Activated B cell treated with CpG ODN at 0.5 μM for 24 hours (primary cell): Measurements from ENCODE around the gene TMF1. TPM values are rescaled to one million over a fixed set of nuclear protein-coding genes. Genes with fewer than 3 reads are reported as not detected.

Experiments
- ATAC-seq: fragments of 200-7000 bp; cut with Tn5 transposase; one replicate; pipeline ENCODE4 v1.10.0; 2021; ENCODE audit warnings: low read depth, mild to moderate bottlenecking, moderate library complexity
- CTCF ChIA-PET: fragments of 350-600 bp; sonication (Branson Sonifier 250); formaldehyde crosslinking; loops from one replicate; lab custom pipeline; 2021; ENCODE audit warnings: antibody characterized with exemption; lab: Charles Lee
- POLR2A ChIA-PET: fragments of 350-600 bp; sonication (Branson Sonifier 250); formaldehyde crosslinking; loops from one replicate; lab custom pipeline; 2021; ENCODE audit warnings: antibody characterized with exemption; lab: Charles Lee
- DNase-seq: peaks from one replicate; pipeline ENCODE4 v3.0.0; 2022
- H3K27ac Mint-ChIP-seq: one replicate; pipeline ENCODE4 v1.8.0; 2020; ENCODE audit warnings: mixed read lengths
- H3K27me3 Mint-ChIP-seq: one replicate; pipeline ENCODE4 v1.8.0; 2021; ENCODE audit warnings: mixed read lengths
- H3K36me3 Mint-ChIP-seq: one replicate; pipeline ENCODE4 v1.8.0; 2021; ENCODE audit warnings: low read depth, mixed read lengths
- H3K4me1 Mint-ChIP-seq: one replicate; pipeline ENCODE4 v1.8.0; 2021; ENCODE audit warnings: mixed read lengths
- H3K4me3 Mint-ChIP-seq: one replicate; pipeline ENCODE4 v1.8.0; 2020; ENCODE audit warnings: mild to moderate bottlenecking, mixed read lengths
- H3K9me3 Mint-ChIP-seq: one replicate; pipeline ENCODE4 v1.8.0; 2020; ENCODE audit warnings: mixed read lengths
- CTCF ChIP-seq: fragments of 200-600 bp; IDR thresholded peaks from one replicate; pipeline ENCODE4 v1.8.0; 2022; ENCODE audit warnings: antibody characterized with exemption, mild to moderate bottlenecking
- intact Hi-C: fragments of 100-400 bp; cut with micrococcal nuclease; formaldehyde crosslinking; loops from one replicate; pipeline ENCODE4 v1.15.1; 2024
- total RNA-seq: library from RNA; stranded (reverse); gene quantifications from 2 replicates; pipeline ENCODE4 v1.2.3, GENCODE V29; 2022

TMF1 gene
- total RNA-seq, 1 donor from 2014 or later = 43.6 TPM

DNA sequence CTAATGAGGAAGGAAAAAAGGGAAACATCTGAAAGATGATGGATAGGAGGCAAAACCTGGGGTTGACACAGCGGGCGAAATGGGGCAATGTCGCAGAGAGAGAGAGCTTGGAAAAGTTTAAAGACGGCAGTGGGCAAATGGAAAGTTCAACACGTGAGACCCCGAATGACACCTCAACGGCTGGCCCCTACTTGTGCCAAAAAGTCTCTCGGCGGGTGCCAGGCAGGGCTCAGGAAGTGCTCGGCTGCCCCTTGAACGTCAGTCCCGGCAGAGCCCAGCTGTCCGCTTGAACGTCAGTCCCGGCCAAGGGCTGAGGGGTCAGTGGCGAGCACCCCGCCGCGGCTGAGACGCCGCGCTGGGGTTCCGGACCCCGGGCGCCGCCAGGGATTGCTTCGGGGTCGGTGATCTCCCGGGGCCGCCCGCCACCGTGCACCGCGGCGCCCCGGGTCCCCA lies 39.3 kb downstream of the TMF1 start:
- H3K4me1 Mint-ChIP-seq = peaks cover 9% of the 10 kb centered on the region
- TF ChIP-seq CTCF = no peak
- DNase-seq (peak; percentile 57), ATAC-seq (no peak)
- ChIA-PET POLR2A (interaction anchor here (1.0 to 2.5 kb wide), 4 partner anchors 39 to 73 kb away, joined by 3 to 9 read pairs (median 4); partner anchors contain the start of genes ARL6IP5 and TMF1), CTCF (interaction anchor here (0.9 to 1.5 kb wide), 3 partner anchors 39 to 110 kb away, joined by 3 to 4 read pairs (median 3); partner anchors contain the start of genes LMOD3 and TMF1)
- H3K4me3 Mint-ChIP-seq = peak overlapping the region; percentile 82
- peaks cover 10% of the 10 kb centered on the region for H3K36me3 Mint-ChIP-seq
- intact Hi-C loops = loop anchor here (1.0 kb wide), 3 partner anchors 39 to 293 kb away; partner anchors contain the start of genes ARL6IP5 and TMF1
- no peaks in the 10 kb centered on the region for H3K27me3 Mint-ChIP-seq
- no peak overlapping the region for H3K27ac Mint-ChIP-seq
- no peaks in the 10 kb centered on the region for H3K9me3 Mint-ChIP-seq

GRCh38 chr3:69012100-69012799 lies 39.9 kb downstream of the TMF1 start:
- POLR2A ChIA-PET = interaction anchor here (1.2 to 2.5 kb wide), 2 partner anchors 40 to 73 kb away, joined by 3 to 9 read pairs; partner anchors contain the start of gene TMF1

DNA sequence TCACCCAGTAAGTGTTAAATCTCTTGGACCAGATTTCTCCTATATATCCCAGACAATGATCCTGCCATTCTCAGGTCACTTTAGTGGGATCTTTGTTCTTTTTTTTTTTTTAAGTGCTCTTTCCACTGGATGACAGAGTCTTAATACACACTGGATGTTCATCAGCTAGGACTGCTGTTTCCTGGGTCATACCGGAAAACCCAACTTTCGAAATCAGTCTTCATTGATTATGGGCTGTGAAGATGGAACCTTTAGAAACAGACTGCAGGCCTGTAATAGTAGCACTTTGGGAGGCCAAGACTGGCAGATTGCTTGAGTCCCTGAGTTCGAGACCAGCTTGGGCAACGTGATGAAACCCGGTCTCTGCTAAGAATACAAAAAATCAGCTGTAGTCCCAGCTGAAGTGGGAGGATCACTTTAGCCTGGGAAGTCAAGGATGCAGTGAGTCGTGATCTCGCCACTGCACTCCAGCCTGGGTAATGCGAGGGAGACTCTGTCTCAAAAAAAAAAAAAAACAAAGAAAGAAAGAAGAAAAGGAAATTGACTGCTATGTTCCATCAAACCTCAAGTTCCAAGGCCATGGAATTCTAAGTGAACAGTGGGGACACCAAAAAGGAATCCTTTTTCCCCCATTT lies 40.9 kb downstream of the TMF1 start:
- ChIA-PET POLR2A (interaction anchor here (0.6 kb wide), 1 partner anchor 220 kb away, joined by 6 read pairs; no protein-coding TSS in a partner anchor), CTCF (no interaction called here)
- TF ChIP-seq CTCF = no peak
- H3K4me1 Mint-ChIP-seq = peaks cover 9% of the 10 kb centered on the region
- DNase-seq (no peak), ATAC-seq (no peak)
- H3K4me3 Mint-ChIP-seq = peak overlapping the region; percentile 16
- peaks cover 9% of the 10 kb centered on the region for H3K36me3 Mint-ChIP-seq
- H3K9me3 Mint-ChIP-seq = no peaks in the 10 kb centered on the region
- H3K27me3 Mint-ChIP-seq = no peaks in the 10 kb centered on the region
- intact Hi-C loops = no loop called here
- H3K27ac Mint-ChIP-seq = no peak overlapping the region

More at GRCh38 chr3:69012100-69012799, 39.9 kb downstream of the TMF1 start:
- no peak for TF ChIP-seq CTCF
- H3K27ac Mint-ChIP-seq = no peak overlapping the region
- peaks cover 10% of the 10 kb centered on the region for H3K36me3 Mint-ChIP-seq
- no peak for DNase-seq
- no peak for ATAC-seq
- peaks cover 9% of the 10 kb centered on the region for H3K4me1 Mint-ChIP-seq
- intact Hi-C loops = no loop called here
- peak overlapping the region; percentile 82 for H3K4me3 Mint-ChIP-seq
- H3K27me3 Mint-ChIP-seq = no peaks in the 10 kb centered on the region
- CTCF ChIA-PET = interaction anchor here (1.2 to 1.5 kb wide), 2 partner anchors 40 to 110 kb away, joined by 3 read pairs; partner anchors contain the start of genes LMOD3 and TMF1
- H3K9me3 Mint-ChIP-seq = no peaks in the 10 kb centered on the region

- peaks cover 15% of the 10 kb centered on the region for H3K36me3 Mint-ChIP-seq
- H3K4me1 Mint-ChIP-seq = peaks cover 9% of the 10 kb centered on the region
- intact Hi-C loops = no loop called here
- POLR2A ChIA-PET = no interaction called here
- DNase-seq = no peak
- CTCF ChIA-PET = no interaction called here
- no peak for TF ChIP-seq CTCF
- no peaks in the 10 kb centered on the region for H3K27me3 Mint-ChIP-seq
- no peak overlapping the region for H3K4me3 Mint-ChIP-seq
- H3K9me3 Mint-ChIP-seq = no peaks in the 10 kb centered on the region
- no peak overlapping the region for H3K27ac Mint-ChIP-seq
- ATAC-seq = no peak
Observed at GRCh38 chr3:69009559-69010410, 42.3 kb downstream of the TMF1 start.
